Stimulated activated effector memory CD8-positive, alpha-beta T cell treated with anti-CD3 and anti-CD28 coated beads, Interleukin-12 subunit alpha, Interleukin-12 subunit beta, amount 100 ng/mL, for 72 hours (primary cell): ENCODE measurements around the gene TMEM31.
A peak's percentile ranks its signal among the peaks of the same experiment; 100 is the strongest.

Experiments used
- ATAC-seq: fragments of 150-1000 bp; cut with Tn5 transposase; 2 replicates; pipeline ENCODE4 v1.10.0; 2021
- DNase-seq, 2 donors: peaks; one replicate each; pipeline ENCODE4 v3.0.0; 2021 to 2022; ENCODE audit warnings: low spot score in 2 of 2
- H3K27ac Mint-ChIP-seq: one replicate; pipeline ENCODE4 v1.8.0; 2022; ENCODE audit warnings: mild to moderate bottlenecking, mixed read lengths
- H3K36me3 Mint-ChIP-seq: one replicate; pipeline ENCODE4 v1.8.0; 2022; ENCODE audit warnings: mild to moderate bottlenecking, mixed read lengths
- H3K4me1 Mint-ChIP-seq: one replicate; pipeline ENCODE4 v1.8.0; 2022; ENCODE audit warnings: mixed read lengths
- H3K4me3 Mint-ChIP-seq: one replicate; pipeline ENCODE4 v1.8.0; 2022; ENCODE audit warnings: mild to moderate bottlenecking, mixed read lengths
- H3K9me3 Mint-ChIP-seq: one replicate; pipeline ENCODE4 v1.8.0; 2022; ENCODE audit warnings: mixed read lengths

TMEM31 gene

GRCh38 chrX:103710609-103711008 is at the start of gene TMEM31:
TMEM31 (plus strand) TSS chrX:103710909; CDS start chrX:103712259, 1,350 bp downstream.
- ATAC-seq (no peak), DNase-seq (no peak)
- no peaks in the 10 kb centered on the region for H3K36me3 Mint-ChIP-seq
- H3K27ac Mint-ChIP-seq, result no peak within 1 kb of the TSS
- H3K4me3 Mint-ChIP-seq, result no peak within 1 kb of the TSS
- no peaks in the 10 kb centered on the region for H3K4me1 Mint-ChIP-seq
- no peaks in the 10 kb centered on the region for H3K9me3 Mint-ChIP-seq

GRCh38 chrX:103663981-103664762 is 46.5 kb upstream of the TMEM31 start:
- Mint-ChIP-seq H3K36me3 (no peaks in the 10 kb centered on the region), H3K4me1 (no peaks in the 10 kb centered on the region), H3K9me3 (peaks cover 2% of the 10 kb centered on the region), H3K27ac (no peak overlapping the region), H3K4me3 (no peak overlapping the region)
- no peak for ATAC-seq
- DNase-seq, result no peak

GRCh38 chrX:103666202-103667107 is 44.3 kb upstream of the TMEM31 start:
- DNase-seq (no peak), ATAC-seq (no peak)
- Mint-ChIP-seq H3K36me3 (no peaks in the 10 kb centered on the region), H3K27ac (no peak overlapping the region), H3K4me1 (no peaks in the 10 kb centered on the region), H3K4me3 (no peak overlapping the region), H3K9me3 (no peaks in the 10 kb centered on the region)

GRCh38 chrX:103669745-103670144 is 41.0 kb upstream of the TMEM31 start:
- Mint-ChIP-seq H3K9me3 (no peaks in the 10 kb centered on the region), H3K36me3 (peaks cover 4% of the 10 kb centered on the region), H3K4me3 (no peak overlapping the region), H3K4me1 (no peaks in the 10 kb centered on the region), H3K27ac (no peak overlapping the region)
- ATAC-seq, result no peak
- no peak for DNase-seq

GRCh38 chrX:103674531-103675454 is 35.9 kb upstream of the TMEM31 start:
- peaks cover 55% of the 10 kb centered on the region for H3K36me3 Mint-ChIP-seq
- no peak overlapping the region for H3K4me3 Mint-ChIP-seq
- no peaks in the 10 kb centered on the region for H3K9me3 Mint-ChIP-seq
- H3K4me1 Mint-ChIP-seq, result peaks cover 10% of the 10 kb centered on the region
- H3K27ac Mint-ChIP-seq, result no peak overlapping the region
- ATAC-seq, result no peak
- DNase-seq, result no peak

- peaks cover 10% of the 10 kb centered on the region for H3K4me1 Mint-ChIP-seq
- H3K27ac Mint-ChIP-seq, result no peak overlapping the region
- no peak for ATAC-seq
- DNase-seq, result no peak
- H3K36me3 Mint-ChIP-seq, result peaks cover 91% of the 10 kb centered on the region
- no peak overlapping the region for H3K4me3 Mint-ChIP-seq
- H3K9me3 Mint-ChIP-seq, result no peaks in the 10 kb centered on the region
These were observed 32.3 kb upstream of the TMEM31 start for GRCh38 chrX:103678199-103678993.

GRCh38 chrX:103681443-103681842 is 29.3 kb upstream of the TMEM31 start:
- no peak overlapping the region for H3K27ac Mint-ChIP-seq
- peaks cover 10% of the 10 kb centered on the region for H3K4me1 Mint-ChIP-seq
- H3K9me3 Mint-ChIP-seq, result no peaks in the 10 kb centered on the region
- ATAC-seq (no peak), DNase-seq (no peak)
- no peak overlapping the region for H3K4me3 Mint-ChIP-seq
- H3K36me3 Mint-ChIP-seq, result peaks cover 96% of the 10 kb centered on the region

- Mint-ChIP-seq H3K4me1 (no peaks in the 10 kb centered on the region), H3K4me3 (no peak overlapping the region), H3K36me3 (peaks cover 56% of the 10 kb centered on the region), H3K9me3 (no peaks in the 10 kb centered on the region), H3K27ac (no peak overlapping the region)
- DNase-seq (no peak), ATAC-seq (no peak)
These were observed 25.3 kb upstream of the TMEM31 start for GRCh38 chrX:103685396-103685795.

- no peak within 1 kb of the TSS for H3K4me3 Mint-ChIP-seq
These were observed 24.3 kb upstream of the TMEM31 start, which contains the start of gene MORF4L2 for GRCh38 chrX:103686199-103687072. MORF4L2 (minus strand) TSS chrX:103686699; CDS start chrX:103677027, 9,672 bp downstream.

GRCh38 chrX:103687073-103687695 is 23.5 kb upstream of the TMEM31 start:
- H3K9me3 Mint-ChIP-seq, result no peaks in the 10 kb centered on the region
- H3K36me3 Mint-ChIP-seq, result peaks cover 39% of the 10 kb centered on the region
- DNase-seq (peak; percentile 71 to 89), ATAC-seq (peak; percentile 79)
- no peak overlapping the region for H3K27ac Mint-ChIP-seq
- no peaks in the 10 kb centered on the region for H3K4me1 Mint-ChIP-seq
- H3K4me3 Mint-ChIP-seq, result no peak overlapping the region

More at GRCh38 chrX:103686199-103687072, 24.3 kb upstream of the TMEM31 start, which contains the start of gene MORF4L2:
- Mint-ChIP-seq H3K4me1 (no peaks in the 10 kb centered on the region), H3K27ac (no peak within 1 kb of the TSS), H3K36me3 (peaks cover 46% of the 10 kb centered on the region), H3K9me3 (no peaks in the 10 kb centered on the region)
- peak; percentile 95 for ATAC-seq
- peak; percentile 50 to 82 for DNase-seq

- DNase-seq (peak; percentile 5 to 57), ATAC-seq (no peak)
- Mint-ChIP-seq H3K27ac (no peak overlapping the region), H3K4me1 (no peaks in the 10 kb centered on the region), H3K36me3 (peaks cover 33% of the 10 kb centered on the region), H3K9me3 (no peaks in the 10 kb centered on the region), H3K4me3 (no peak overlapping the region)
These were observed 23.0 kb upstream of the TMEM31 start for GRCh38 chrX:103687696-103688201.

GRCh38 chrX:103688946-103689345 is 21.8 kb upstream of the TMEM31 start:
- Mint-ChIP-seq H3K9me3 (no peaks in the 10 kb centered on the region), H3K27ac (no peak overlapping the region), H3K36me3 (peaks cover 21% of the 10 kb centered on the region), H3K4me3 (no peak overlapping the region), H3K4me1 (no peaks in the 10 kb centered on the region)
- ATAC-seq, result no peak
- DNase-seq, result no peak

- H3K27ac Mint-ChIP-seq, result no peak overlapping the region
- no peaks in the 10 kb centered on the region for H3K36me3 Mint-ChIP-seq
- no peak overlapping the region for H3K4me3 Mint-ChIP-seq
- no peak for DNase-seq
- H3K9me3 Mint-ChIP-seq, result no peaks in the 10 kb centered on the region
- ATAC-seq, result no peak
- no peaks in the 10 kb centered on the region for H3K4me1 Mint-ChIP-seq
These were observed 19.6 kb upstream of the TMEM31 start for GRCh38 chrX:103691059-103691458.
